Measurements from ENCODE around the gene CA4. TPM values are rescaled to one million over a fixed set of nuclear protein-coding genes. Genes with fewer than 3 reads are reported as not detected.
"Not testable (repeated sequence)": the region's sequence is repeated elsewhere in the genome, so short reads cannot be mapped to it uniquely, and the experiment has no call there.

Gene CA4
- total RNA-seq, 1 donor from 2014 or later = 11.4 TPM

GRCh38 chr17:60170835-60171752 lies 21.3 kb downstream of the CA4 start:
- H3K9me3 Mint-ChIP-seq = no peaks in the 10 kb centered on the region
- peaks cover 8% of the 10 kb centered on the region for H3K4me1 Mint-ChIP-seq (ENCODE audit: unreplicated experiment)
- DNase-seq (ENCODE audit: extremely low spot score, unreplicated experiment) = peak; percentile 65
- H3K4me3 Mint-ChIP-seq = no peak overlapping the region
- H3K27me3 Mint-ChIP-seq = peaks cover 4% of the 10 kb centered on the region
- peaks cover 4% of the 10 kb centered on the region for H3K36me3 Mint-ChIP-seq
- H3K27ac Mint-ChIP-seq = no peak overlapping the region
- TF ChIP-seq, protein P1, sequence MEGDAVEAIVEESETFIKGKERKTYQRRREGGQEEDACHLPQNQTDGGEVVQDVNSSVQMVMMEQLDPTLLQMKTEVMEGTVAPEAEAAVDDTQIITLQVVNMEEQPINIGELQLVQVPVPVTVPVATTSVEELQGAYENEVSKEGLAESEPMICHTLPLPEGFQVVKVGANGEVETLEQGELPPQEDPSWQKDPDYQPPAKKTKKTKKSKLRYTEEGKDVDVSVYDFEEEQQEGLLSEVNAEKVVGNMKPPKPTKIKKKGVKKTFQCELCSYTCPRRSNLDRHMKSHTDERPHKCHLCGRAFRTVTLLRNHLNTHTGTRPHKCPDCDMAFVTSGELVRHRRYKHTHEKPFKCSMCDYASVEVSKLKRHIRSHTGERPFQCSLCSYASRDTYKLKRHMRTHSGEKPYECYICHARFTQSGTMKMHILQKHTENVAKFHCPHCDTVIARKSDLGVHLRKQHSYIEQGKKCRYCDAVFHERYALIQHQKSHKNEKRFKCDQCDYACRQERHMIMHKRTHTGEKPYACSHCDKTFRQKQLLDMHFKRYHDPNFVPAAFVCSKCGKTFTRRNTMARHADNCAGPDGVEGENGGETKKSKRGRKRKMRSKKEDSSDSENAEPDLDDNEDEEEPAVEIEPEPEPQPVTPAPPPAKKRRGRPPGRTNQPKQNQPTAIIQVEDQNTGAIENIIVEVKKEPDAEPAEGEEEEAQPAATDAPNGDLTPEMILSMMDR (conservative IDR thresholded peaks at IDR 0.05) = no peak

DNA sequence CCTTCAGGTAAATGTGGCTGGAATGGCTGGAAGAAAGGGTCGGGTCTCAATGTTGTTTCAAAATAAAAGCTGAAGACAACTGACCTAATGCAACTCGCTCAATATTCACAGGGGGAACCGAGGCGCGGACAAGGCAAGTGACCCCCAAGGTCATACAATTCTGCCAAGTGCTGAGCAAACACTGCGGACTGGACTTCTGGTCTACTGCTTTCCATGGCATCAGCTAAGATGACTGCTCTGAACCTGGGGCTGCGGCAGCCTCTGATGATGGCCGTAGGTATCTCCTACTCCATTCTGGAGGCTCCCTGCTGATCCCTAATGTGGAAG lies 21.9 kb downstream of the CA4 start:
- no peak overlapping the region for H3K27ac Mint-ChIP-seq
- peaks cover 8% of the 10 kb centered on the region for H3K4me1 Mint-ChIP-seq (ENCODE audit: unreplicated experiment)
- peaks cover 8% of the 10 kb centered on the region for H3K36me3 Mint-ChIP-seq
- TF ChIP-seq, protein P1 (conservative IDR thresholded peaks at IDR 0.05) = no peak
- no peak overlapping the region for H3K4me3 Mint-ChIP-seq
- no peaks in the 10 kb centered on the region for H3K9me3 Mint-ChIP-seq
- peak; percentile 50 for DNase-seq (ENCODE audit: extremely low spot score, unreplicated experiment)
- H3K27me3 Mint-ChIP-seq = peaks cover 4% of the 10 kb centered on the region

- H3K4me1 Mint-ChIP-seq (ENCODE audit: unreplicated experiment) = peaks cover 5% of the 10 kb centered on the region
- DNase-seq (ENCODE audit: extremely low spot score, unreplicated experiment) = no peak
- peaks cover 8% of the 10 kb centered on the region for H3K36me3 Mint-ChIP-seq
- TF ChIP-seq, protein P1 (conservative IDR thresholded peaks at IDR 0.05) = no peak
- no peak overlapping the region for H3K4me3 Mint-ChIP-seq
- peak overlapping the region; percentile 17 for H3K27ac Mint-ChIP-seq
- no peaks in the 10 kb centered on the region for H3K27me3 Mint-ChIP-seq
- H3K9me3 Mint-ChIP-seq = no peaks in the 10 kb centered on the region
Measured at GRCh38 chr17:60173304-60173819, 23.6 kb downstream of the CA4 start.

GRCh38 chr17:60174035-60174434 lies 24.3 kb downstream of the CA4 start:
- H3K36me3 Mint-ChIP-seq = peaks cover 8% of the 10 kb centered on the region
- TF ChIP-seq, protein P1 (conservative IDR thresholded peaks at IDR 0.05) = no peak
- H3K4me1 Mint-ChIP-seq (ENCODE audit: unreplicated experiment) = peaks cover 5% of the 10 kb centered on the region
- no peak overlapping the region for H3K4me3 Mint-ChIP-seq
- H3K27me3 Mint-ChIP-seq = no peaks in the 10 kb centered on the region
- no peak for DNase-seq (ENCODE audit: extremely low spot score, unreplicated experiment)
- H3K27ac Mint-ChIP-seq = peak overlapping the region; percentile 18
- H3K9me3 Mint-ChIP-seq = no peaks in the 10 kb centered on the region

DNA sequence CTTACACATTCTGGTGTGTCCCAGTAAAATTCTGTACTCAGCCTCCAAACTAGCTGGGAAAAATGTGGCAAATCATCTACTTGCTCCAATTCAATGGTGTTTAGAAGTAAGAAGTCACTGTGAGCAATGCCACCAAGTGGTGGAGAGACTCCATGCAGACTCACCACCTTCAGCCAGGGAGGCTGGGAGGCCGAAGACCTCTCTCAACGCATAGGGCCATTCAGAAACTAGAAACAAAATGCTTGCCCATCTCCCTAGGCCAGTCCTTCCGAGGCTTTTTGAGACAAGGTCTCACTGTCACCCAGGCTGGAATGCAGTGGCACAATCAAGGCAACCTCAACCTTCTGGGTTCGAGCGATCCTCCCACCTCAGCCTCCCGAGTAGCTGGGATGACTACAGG lies 25.0 kb downstream of the CA4 start:
- H3K4me3 Mint-ChIP-seq; H3K4me1 Mint-ChIP-seq (ENCODE audit: unreplicated experiment); H3K36me3 Mint-ChIP-seq; H3K27me3 Mint-ChIP-seq; H3K27ac Mint-ChIP-seq; H3K9me3 Mint-ChIP-seq: not testable (repeated sequence)
- TF ChIP-seq, protein P1 (conservative IDR thresholded peaks at IDR 0.05) = peak; percentile 41
- DNase-seq (ENCODE audit: extremely low spot score, unreplicated experiment) = peak; percentile 43

GRCh38 chr17:60176763-60177162 lies 27.0 kb downstream of the CA4 start:
- not testable (repeated sequence) for H3K4me1 Mint-ChIP-seq (ENCODE audit: unreplicated experiment); H3K4me3 Mint-ChIP-seq; H3K9me3 Mint-ChIP-seq; H3K27ac Mint-ChIP-seq; DNase-seq (ENCODE audit: extremely low spot score, unreplicated experiment); H3K27me3 Mint-ChIP-seq
- peaks cover 14% of the 10 kb centered on the region for H3K36me3 Mint-ChIP-seq

DNA sequence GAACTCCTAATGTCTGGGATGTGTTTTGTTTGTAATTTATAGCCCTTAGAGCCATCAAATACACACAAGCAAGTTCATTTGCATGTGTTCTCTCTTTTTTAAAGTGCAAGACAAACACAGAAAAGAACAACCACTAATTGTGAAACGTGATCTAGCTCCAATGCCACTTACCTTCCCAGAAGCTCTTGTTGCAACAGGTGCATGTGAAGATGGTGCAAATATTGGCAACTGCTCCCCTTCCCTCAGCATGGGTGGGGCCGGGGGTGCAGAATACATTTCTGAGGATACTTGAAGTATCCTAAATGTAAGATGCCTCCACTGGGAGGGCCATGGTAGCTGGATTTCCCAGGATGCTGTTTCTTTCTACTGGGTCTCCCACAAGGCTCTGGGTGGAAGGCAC lies 28.4 kb downstream of the CA4 start:
- not testable (repeated sequence) for H3K27me3 Mint-ChIP-seq; H3K4me3 Mint-ChIP-seq; DNase-seq (ENCODE audit: extremely low spot score, unreplicated experiment); H3K27ac Mint-ChIP-seq; H3K4me1 Mint-ChIP-seq (ENCODE audit: unreplicated experiment); H3K9me3 Mint-ChIP-seq
- H3K36me3 Mint-ChIP-seq = peaks cover 13% of the 10 kb centered on the region

GRCh38 chr17:60180380-60180779 lies 30.6 kb downstream of the CA4 start:
- H3K4me3 Mint-ChIP-seq; DNase-seq (ENCODE audit: extremely low spot score, unreplicated experiment); H3K27ac Mint-ChIP-seq; H3K9me3 Mint-ChIP-seq; H3K27me3 Mint-ChIP-seq; H3K4me1 Mint-ChIP-seq (ENCODE audit: unreplicated experiment): not testable (repeated sequence)
- peaks cover 14% of the 10 kb centered on the region for H3K36me3 Mint-ChIP-seq

DNA sequence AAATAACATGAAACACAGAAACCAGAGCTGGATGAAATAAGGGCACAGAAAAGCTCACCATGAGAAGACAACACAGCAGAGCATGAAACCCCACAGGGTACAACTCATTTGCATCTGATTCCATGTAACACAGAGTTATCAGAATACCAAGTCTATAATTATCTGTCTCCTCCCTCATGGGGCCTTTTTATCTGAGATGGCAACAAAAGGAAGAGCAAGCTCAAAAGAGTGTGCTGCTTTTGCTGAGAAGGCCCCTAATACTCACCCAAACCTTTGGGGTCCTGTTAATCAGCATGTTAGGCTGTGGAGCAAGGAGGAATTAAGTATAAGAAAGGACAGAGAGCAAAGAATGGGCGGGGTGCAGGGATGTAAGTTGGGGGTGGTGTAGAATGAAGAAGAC lies 36.6 kb downstream of the CA4 start:
- H3K36me3 Mint-ChIP-seq = peaks cover 13% of the 10 kb centered on the region

More for the DNA sequence above, 36.6 kb downstream of the CA4 start:
- not testable (repeated sequence) for DNase-seq (ENCODE audit: extremely low spot score, unreplicated experiment); H3K4me1 Mint-ChIP-seq (ENCODE audit: unreplicated experiment); H3K27me3 Mint-ChIP-seq; H3K4me3 Mint-ChIP-seq; H3K9me3 Mint-ChIP-seq
- peak overlapping the region; percentile 52 for H3K27ac Mint-ChIP-seq
